Lung (tissue), 12 donors: ENCODE data around the gene USP31. TPM values are rescaled to one million over a fixed set of nuclear protein-coding genes. Genes with fewer than 3 reads are reported as not detected.

Experiments
- ATAC-seq: fragments of 200-7000 bp; cut with Tn5 transposase; one replicate; pipeline ENCODE4 v1.9.1; 2020; ENCODE audit warnings: moderate number of reproducible peaks; ENCODE audit not compliant: insufficient read depth, low FRiP score
- DNase-seq, 3 donors: peaks; one replicate each; pipeline ENCODE4 v3.0.0-alpha.2; 2013 to 2017
- H3K27ac ChIP-seq, 2 donors: one replicate each; pipeline ENCODE4 v1.5.1; 2013; ENCODE audit warnings: mild to moderate bottlenecking in 2 of 2, moderate library complexity in 2 of 2, control low read depth in 1 of 2, inconsistent platforms in 1 of 2, low read depth in 1 of 2, low read length in 1 of 2
- H3K27me3 ChIP-seq, 3 donors: one replicate each; pipeline ENCODE4 v1.5.1; 2013; ENCODE audit warnings: low read length in 2 of 3; ENCODE audit not compliant: control insufficient read depth in 3 of 3, insufficient read depth in 3 of 3
- H3K36me3 ChIP-seq, 4 donors: one replicate each; pipeline ENCODE4 v1.5.1; 2013; ENCODE audit warnings: low read length in 4 of 4, mild to moderate bottlenecking in 1 of 4, moderate library complexity in 1 of 4; ENCODE audit not compliant: control insufficient read depth in 4 of 4, insufficient read depth in 4 of 4
- H3K4me1 ChIP-seq, 5 donors: one replicate each; pipeline ENCODE4 v1.5.1; 2013; ENCODE audit warnings: low read length in 5 of 5, mild to moderate bottlenecking in 2 of 5, moderate library complexity in 1 of 5; ENCODE audit not compliant: control insufficient read depth in 5 of 5, insufficient read depth in 5 of 5
- H3K4me3 ChIP-seq: one replicate; pipeline ENCODE4 v1.5.1; 2013; ENCODE audit warnings: mild to moderate bottlenecking, control low read depth, moderate library complexity
- H3K9ac ChIP-seq, 2 donors: one replicate each; pipeline ENCODE4 v1.5.1; 2013; ENCODE audit warnings: low read length in 2 of 2, control low read depth in 1 of 2; ENCODE audit not compliant: insufficient read depth in 1 of 2
- H3K9me3 ChIP-seq, 4 donors: one replicate each; pipeline ENCODE4 v1.5.1; 2013; ENCODE audit warnings: low read length in 3 of 4, mild to moderate bottlenecking in 1 of 4, moderate library complexity in 1 of 4; ENCODE audit not compliant: control insufficient read depth in 4 of 4, insufficient read depth in 3 of 4
- WGBS, 2 donors: extraction: QIAGEN DNeasy Blood & Tissue Kit; methylation state at CpG; one replicate each; pipeline ENCODE4 v1.1.7; 2013; 5-methylcytosine and 5-hydroxymethylcytosine counted together
- polyA plus RNA-seq, 2 donors: library from polyadenylated mRNA; stranded (reverse); fragments of 200-250 nt; gene quantifications; one replicate each; pipeline ENCODE4 v1.2.1, GENCODE V29; 2013
- total RNA-seq, 2 donors: library from RNA; depleted of rRNA in 1 of 2; stranded (reverse); fragments of >200 nt in 1 of 2; gene quantifications; one replicate each; pipeline ENCODE4 v1.2.1, GENCODE V29; 2014 to 2021
- TF ChIP-seq, protein P1 (sequence below): IDR thresholded peaks from 2 replicates; pipeline ENCODE4 v1.5.1; 2012; ENCODE audit warnings: mild to moderate bottlenecking; ENCODE audit errors: control extremely low read depth, extremely low read depth
- donor health status: control.
- donor health status: control.
- donor health status: Bipolar disorder and iron deficiency.
- donor health status: healthy.
- donor health status: DM: yes; HTN: yes; CAD: no.

The USP31 gene
- total and polyA plus RNA-seq, 4 donors: 3.4 to 26.3 (median 10.0) TPM

- Histone ChIP-seq H3K27me3 (no peaks in the 10 kb centered on the region), H3K36me3 (no peaks in the 10 kb centered on the region), H3K4me1 (peaks cover 4 to 13% (median 6%) of the 10 kb centered on the region in 5 donors), H3K4me3 (peak overlapping the region; percentile 92), H3K9ac (no peak overlapping the region), H3K27ac (peak overlapping the region; percentile 83 to 93), H3K9me3 (no peaks in the 10 kb centered on the region)
- ATAC-seq: peak; percentile 39
- TF ChIP-seq, protein P1, sequence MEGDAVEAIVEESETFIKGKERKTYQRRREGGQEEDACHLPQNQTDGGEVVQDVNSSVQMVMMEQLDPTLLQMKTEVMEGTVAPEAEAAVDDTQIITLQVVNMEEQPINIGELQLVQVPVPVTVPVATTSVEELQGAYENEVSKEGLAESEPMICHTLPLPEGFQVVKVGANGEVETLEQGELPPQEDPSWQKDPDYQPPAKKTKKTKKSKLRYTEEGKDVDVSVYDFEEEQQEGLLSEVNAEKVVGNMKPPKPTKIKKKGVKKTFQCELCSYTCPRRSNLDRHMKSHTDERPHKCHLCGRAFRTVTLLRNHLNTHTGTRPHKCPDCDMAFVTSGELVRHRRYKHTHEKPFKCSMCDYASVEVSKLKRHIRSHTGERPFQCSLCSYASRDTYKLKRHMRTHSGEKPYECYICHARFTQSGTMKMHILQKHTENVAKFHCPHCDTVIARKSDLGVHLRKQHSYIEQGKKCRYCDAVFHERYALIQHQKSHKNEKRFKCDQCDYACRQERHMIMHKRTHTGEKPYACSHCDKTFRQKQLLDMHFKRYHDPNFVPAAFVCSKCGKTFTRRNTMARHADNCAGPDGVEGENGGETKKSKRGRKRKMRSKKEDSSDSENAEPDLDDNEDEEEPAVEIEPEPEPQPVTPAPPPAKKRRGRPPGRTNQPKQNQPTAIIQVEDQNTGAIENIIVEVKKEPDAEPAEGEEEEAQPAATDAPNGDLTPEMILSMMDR: no peak
- whole genome bisulfite sequencing, 2 donors: 1% methylated on average over 64 to 103 of the region's 103 CpGs
- peak; percentile 44 to 66 (median 66) for DNase-seq
Observed at GRCh38 chr16:23148513-23149266, 562 bp downstream of the USP31 start.

DNA sequence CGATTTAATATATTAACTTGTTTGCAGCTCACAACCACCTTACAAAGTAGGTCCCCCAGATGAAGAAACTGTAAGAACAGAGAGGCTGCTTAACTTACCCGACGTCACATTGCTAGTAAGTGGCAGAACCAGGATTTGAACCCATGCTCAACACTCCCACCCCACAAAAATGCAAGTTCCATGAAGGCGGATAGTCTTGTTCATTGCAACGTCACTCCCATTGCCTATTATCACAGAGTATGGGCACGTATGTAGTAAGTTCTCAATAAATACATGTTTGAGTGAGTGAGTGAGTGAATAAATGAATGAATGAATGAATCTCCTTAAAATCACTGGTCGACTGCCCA is 1.1 kb downstream of the USP31 start:
- 45 to 47% methylated on average over 7 of the region's 7 CpGs for WGBS, 2 donors
- H3K4me3 ChIP-seq: peak overlapping the region; percentile 92
- H3K9me3 ChIP-seq: no peaks in the 10 kb centered on the region
- H3K9ac ChIP-seq: peak overlapping the region in 1 of 2 donors; percentile 24
- DNase-seq: no peak
- H3K27ac ChIP-seq: peak overlapping the region; percentile 83 to 93
- no peaks in the 10 kb centered on the region for H3K36me3 ChIP-seq
- TF ChIP-seq, protein P1: no peak
- ATAC-seq: no peak
- no peaks in the 10 kb centered on the region for H3K27me3 ChIP-seq
- H3K4me1 ChIP-seq: peaks cover 4 to 18% (median 8%) of the 10 kb centered on the region in 5 donors

DNA sequence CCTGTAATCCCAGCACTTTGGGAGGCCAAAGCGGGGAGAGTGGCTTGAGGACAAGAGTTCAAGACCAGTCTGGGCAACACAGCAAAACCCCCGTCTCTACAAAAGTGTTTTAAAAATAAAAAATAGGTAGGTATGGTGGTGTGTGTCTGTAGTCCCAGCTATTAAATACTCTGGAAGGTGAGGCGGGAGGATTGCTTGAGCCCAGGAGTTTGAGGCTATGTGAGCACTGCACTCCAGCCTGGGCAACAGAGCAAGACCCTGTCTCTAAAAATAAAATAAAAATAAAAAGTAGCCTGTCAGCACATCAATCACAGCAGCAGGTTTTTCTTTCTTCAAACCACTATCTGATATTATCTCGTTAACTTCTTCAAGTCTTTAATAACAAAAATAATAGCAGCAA is 1.6 kb downstream of the USP31 start:
- WGBS, 2 donors: 77 to 78% methylated on average over 4 of the region's 4 CpGs
- H3K9ac ChIP-seq: no peak overlapping the region
- DNase-seq (no peak), ATAC-seq (no peak)
- peak overlapping the region; percentile 1 for H3K4me3 ChIP-seq
- H3K9me3 ChIP-seq: no peaks in the 10 kb centered on the region
- no peaks in the 10 kb centered on the region for H3K36me3 ChIP-seq
- H3K4me1 ChIP-seq: peaks cover 4 to 23% (median 8%) of the 10 kb centered on the region in 5 donors
- TF ChIP-seq, protein P1: no peak
- H3K27ac ChIP-seq: peak overlapping the region; percentile 1 to 17
- no peaks in the 10 kb centered on the region for H3K27me3 ChIP-seq
